ENCODE measurements around the gene ZBTB49.
"Not testable (repeated sequence)": the region's sequence is repeated elsewhere in the genome, so short reads cannot be mapped to it uniquely, and the experiment has no call there.

Gene ZBTB49, protein sequence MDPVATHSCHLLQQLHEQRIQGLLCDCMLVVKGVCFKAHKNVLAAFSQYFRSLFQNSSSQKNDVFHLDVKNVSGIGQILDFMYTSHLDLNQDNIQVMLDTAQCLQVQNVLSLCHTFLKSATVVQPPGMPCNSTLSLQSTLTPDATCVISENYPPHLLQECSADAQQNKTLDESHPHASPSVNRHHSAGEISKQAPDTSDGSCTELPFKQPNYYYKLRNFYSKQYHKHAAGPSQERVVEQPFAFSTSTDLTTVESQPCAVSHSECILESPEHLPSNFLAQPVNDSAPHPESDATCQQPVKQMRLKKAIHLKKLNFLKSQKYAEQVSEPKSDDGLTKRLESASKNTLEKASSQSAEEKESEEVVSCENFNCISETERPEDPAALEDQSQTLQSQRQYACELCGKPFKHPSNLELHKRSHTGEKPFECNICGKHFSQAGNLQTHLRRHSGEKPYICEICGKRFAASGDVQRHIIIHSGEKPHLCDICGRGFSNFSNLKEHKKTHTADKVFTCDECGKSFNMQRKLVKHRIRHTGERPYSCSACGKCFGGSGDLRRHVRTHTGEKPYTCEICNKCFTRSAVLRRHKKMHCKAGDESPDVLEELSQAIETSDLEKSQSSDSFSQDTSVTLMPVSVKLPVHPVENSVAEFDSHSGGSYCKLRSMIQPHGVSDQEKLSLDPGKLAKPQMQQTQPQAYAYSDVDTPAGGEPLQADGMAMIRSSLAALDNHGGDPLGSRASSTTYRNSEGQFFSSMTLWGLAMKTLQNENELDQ

DNA sequence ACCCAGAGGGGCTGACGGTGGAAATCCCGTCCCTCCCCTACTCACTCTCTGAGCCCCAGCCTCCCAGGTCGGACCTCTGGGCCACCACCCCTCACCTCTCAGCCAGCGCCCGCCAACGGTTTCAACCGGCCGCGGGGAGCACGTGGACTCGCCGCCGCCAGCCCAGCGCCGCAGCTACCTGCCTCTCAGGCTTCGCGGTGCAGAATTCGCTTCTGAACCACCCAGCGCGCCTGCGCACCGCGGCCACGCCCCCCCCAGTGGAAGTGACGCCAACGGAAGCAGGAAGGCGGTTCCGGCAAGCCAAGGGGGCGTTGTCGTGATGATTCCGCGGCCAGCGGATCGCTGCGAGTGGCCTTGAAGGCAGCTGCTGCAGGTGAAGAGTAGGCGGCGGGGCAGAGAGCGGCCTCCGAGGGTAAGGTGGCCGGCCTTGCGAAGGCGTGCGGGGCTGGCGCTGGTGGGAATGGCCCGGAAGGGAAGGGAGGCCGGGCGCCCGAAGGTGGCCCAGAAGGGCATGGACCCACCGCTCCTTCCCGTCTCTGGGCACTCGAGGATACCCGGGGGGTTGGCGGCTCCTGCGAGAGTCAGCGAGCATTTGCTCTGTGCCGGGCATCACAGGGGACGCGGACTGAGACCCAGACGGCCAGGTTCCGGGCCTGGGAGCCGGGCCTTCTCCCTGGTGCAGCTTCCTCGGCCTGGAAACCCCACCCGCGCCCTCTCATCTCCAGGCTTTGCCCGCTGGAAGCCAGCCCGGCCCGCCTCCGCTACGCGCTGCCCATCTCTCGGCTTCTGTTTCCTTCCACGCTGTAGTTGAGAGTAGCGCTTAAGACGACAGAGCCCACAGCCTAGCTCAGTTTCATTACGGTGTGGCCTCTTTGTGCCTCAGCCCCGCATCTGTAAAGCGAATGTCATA, at the start of gene ZBTB49, which contains the start of gene LYAR:
ZBTB49 (plus strand) TSS at position 311 of the 910 bp plus-strand sequence. CDS start 9,695 bp downstream, outside the sequence.
LYAR (minus strand) TSS at position 214 of the 910 bp plus-strand sequence. CDS start 6,412 bp downstream, outside the sequence.
- FAIRE-seq: no peak

DNA sequence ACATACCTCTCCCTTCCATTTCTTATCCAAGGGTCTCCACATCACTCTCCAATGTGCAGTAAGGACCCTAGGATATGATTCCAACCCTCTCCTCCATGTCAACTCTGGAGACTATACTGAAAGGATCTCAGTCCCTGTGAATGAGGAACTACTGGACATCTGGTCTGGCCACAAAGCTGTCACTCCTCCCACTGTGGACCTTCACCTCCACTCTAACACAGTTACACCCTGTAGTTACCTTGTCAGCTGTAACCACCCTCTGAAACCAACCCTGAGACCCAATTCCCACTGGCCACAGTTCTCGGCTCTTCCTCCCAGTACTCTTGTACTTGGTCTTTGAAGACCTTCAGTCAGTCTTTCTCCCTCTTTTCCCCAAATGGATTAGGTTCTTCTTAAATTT, 44.9 kb upstream of the ZBTB49 start:
- no peak for FAIRE-seq

DNA sequence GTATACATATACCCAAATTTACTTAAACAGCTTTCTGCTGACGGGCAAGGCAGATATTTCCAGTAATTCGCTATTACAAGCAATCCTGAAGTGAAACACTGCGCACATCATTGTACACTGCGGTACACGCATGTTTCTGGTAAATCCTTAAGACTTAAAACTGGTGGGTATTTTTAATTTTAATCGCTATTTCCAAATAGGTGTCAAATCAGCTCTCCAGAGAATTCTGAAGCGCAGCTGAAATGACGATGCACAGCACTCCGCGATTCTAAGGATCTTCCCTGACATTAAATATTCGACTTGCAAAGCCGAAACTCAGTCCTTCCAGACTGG, 42.4 kb upstream of the ZBTB49 start:
- FAIRE-seq: no peak

DNA sequence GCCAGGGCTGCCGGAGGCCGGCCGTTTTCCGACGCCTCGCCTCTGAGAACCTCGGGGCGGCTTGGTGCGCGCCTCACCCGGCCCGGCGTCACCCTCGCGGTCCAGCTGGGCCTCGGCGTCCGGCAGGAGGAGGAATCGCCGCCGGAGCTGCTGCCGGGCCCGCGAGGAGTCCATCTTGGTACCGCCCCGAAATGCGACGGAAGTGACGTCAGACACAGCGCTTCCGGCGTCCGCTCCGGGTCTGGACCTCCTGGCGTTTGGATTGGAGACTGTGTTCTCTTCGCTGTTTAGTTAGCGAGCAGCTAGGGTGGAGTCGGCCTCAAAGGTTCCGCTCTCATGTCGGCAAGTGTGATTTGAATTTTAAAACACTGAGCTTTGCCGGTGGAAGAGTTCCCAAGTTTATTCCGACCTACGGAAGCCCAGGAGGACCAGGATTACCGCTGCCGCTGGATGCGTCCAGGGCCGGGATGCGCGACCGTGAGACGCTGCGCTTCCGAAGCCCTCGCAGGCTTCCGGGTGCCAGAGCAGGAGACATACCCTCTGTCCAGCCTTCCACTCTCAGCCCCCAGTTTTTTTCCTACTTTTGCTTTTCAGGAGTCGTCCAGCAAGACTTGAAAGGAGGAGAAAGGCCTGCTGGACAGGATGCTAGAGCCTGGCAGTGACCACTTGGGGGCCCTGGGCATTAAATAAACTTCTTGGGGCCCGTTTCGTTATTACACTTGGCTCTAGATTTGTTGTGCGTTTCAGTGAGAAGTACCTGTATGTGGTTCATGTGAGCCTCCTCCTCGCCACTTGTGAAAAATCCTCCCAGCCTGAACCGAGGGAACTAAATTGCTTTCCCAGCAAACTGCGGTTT, 41.8 kb upstream of the ZBTB49 start, which contains the start of gene TMEM128:
TMEM128 (minus strand) TSS at position 195 of the 856 bp plus-strand sequence; CDS start at position 174, 21 bp downstream.
- FAIRE-seq: no peak

DNA sequence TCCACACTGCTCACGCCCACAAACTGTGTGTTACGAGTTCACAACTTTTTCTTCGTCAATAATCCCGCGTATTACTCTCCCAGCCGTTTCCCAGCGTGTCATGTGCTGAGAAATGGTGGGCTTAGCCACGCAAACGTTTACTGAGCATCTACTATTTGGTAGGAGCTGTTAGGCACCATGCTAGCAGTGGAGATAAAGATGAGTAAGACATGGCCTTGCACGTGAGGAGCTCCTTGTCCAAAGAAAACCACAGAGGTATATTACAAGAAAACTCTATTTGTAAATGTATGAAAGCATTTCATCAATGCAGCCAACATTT, 41.2 kb upstream of the ZBTB49 start:
- FAIRE-seq: no peak

DNA sequence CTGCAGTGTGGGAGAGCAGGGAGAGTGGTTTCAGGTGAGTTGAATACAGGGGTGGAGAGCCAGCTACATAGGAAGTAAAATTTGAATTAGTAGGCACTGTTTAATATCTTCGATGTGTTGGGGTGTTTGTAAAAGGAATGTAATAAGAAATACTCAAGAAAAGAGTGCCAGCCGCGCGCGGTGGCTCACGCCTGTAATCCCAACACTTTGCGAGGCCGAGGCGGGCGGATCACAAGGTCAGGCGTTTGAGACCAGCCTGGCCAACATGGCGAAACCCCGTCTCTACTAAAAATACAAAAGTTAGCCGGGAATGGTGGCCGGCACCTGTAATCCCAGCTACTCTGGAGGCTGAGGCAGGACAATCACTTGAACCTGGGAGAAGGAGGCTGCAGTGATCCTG, 40.7 kb upstream of the ZBTB49 start:
- not testable (repeated sequence) for FAIRE-seq

DNA sequence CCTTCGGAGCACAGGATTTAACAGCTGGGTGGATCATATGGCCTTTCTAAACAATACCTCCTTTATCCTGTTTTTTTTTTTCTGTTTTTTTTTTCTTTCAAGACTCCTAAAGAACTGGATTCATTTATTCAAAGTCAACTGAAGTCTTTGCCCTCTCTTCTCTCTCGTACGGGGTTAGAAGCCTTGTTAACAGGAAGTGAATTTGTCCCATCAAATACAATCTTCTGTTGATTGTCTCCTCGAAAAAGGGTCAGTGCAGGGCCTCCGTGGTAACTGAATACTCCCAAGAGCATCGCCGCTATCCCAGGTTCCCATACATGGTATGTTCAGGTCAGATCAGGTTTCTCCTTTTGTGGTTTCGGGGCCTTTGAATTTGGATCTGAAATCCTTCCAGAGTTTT, 40.2 kb upstream of the ZBTB49 start:
- no peak for FAIRE-seq

DNA sequence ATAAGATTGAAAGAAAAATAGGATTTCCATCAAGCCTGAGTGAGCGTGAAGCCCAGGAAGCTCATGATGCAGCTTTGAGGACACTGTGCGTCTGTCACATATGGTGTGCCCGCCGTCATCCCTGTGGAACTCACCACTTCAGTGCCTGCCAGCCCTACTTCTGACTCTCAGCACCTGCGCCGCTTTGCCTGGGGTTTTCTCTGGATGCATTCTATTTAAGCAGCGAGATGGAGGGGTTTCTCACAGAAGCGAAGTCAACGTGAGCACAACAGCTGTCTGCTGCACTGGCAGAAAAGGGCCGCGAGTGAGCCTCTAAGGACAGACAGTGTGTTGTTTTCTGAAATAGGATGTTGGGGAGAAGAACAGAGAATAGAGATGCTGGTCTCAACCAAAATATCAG, 35.9 kb upstream of the ZBTB49 start:
- no peak for FAIRE-seq

DNA sequence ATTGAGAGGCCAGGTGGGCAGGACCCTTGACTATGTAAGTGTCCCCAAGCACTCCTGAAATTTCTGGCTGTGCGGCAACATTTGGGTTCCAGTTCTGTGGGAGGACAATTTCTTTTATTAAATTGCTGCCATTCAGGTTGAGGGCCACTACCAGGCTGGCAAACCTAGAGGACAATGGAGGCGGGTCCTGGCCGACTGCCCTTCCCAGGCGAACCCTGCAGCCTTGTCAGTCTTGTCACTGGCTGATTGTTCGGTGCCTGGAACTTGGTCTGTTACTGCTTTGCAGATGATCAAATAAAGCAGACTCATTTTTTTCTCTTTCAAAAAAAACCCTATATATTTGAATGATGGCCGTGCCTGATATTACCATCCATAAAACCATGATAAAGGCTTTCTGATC, 35.4 kb upstream of the ZBTB49 start:
- FAIRE-seq: no peak

DNA sequence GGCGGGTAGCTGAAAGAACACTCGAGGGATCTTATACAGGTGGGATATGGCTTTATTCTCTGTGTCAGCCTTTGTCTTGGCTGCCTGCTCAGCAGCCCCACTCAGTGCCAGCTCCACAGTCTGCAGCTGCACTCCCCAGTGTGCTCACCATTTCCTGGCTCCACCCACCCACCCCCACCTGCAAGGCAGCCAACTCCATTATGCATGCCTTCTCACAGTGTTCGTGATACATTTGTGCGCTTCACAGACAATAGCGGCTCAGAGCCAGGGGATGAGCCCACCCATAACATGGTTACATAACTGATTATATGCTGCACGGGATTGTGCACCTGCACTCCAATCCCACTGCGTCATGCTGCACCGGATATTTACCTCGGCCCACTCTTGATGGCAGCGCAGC, 33.3 kb upstream of the ZBTB49 start:
- no peak for FAIRE-seq

DNA sequence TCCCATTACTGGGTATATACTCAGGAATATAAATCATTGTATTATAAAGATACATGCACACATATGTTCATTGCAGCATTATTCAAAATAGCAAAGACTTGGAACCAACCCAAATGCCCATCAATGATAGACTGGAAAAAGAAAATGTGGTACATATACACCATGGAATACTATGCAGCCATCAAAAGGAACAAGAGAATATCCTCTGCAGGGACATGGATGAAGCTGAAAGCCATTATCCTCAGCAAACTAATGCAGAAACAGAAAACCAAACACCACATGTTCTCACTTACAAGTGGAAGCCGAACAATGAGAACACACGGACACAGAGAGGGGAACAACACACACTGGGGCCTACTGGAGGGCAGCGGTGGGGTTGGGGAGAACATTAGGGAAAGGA, 32.3 kb upstream of the ZBTB49 start:
- not testable (repeated sequence) for FAIRE-seq

DNA sequence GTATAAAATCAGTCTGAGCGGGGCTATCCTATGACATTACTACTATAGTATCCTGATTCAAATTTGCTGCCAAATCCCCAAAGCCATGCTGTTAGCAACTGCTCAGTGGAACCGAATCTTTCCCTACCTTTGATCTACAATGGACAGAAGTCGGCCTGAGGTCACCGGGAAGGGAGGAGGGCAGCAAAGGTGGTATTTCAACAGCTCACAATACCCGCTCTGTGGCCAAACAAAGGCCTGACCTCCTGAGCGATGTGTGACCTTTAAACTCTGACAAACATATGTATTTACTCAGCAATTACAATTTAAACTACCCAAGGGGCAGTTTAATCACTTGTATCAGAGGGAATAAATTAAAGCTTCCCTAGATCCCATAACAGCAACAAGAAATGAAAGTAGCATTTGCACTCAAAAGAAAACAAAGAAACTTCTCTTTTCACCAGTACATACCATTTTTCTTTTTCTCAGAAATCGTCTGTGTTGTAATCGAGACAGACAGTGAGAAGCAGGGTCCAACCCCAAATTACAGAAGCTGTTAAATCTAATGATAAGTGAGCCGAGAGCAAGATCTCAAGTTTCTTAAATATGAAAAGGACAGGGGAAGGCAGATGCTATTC, 30.5 kb upstream of the ZBTB49 start:
- no peak for FAIRE-seq

DNA sequence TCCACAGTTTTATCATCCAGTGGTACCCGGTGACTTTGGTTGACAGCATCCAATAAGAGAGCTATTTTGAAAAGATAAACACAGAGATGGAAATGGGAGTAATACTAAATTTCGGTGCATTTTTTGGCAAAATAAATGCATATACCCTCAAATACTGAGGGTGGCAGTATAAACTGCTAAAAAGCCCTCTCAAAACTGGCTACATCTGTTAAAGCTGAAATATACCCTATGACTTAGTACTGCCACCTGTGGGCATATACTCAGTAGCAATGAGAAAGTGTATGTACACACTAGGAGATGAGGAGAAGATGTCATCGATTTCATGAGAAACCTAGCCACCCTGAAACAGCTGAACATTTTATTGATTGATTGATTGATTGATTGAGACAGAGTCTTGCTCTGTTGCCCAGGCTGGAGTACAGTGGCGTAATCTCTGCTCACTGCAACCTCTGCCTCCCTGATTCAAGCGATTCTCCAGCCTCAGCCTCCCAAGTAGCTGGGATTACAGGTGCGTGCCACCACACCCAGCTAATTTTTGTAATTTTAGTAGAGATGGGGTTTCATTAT, 29.8 kb upstream of the ZBTB49 start:
- no peak for FAIRE-seq

DNA sequence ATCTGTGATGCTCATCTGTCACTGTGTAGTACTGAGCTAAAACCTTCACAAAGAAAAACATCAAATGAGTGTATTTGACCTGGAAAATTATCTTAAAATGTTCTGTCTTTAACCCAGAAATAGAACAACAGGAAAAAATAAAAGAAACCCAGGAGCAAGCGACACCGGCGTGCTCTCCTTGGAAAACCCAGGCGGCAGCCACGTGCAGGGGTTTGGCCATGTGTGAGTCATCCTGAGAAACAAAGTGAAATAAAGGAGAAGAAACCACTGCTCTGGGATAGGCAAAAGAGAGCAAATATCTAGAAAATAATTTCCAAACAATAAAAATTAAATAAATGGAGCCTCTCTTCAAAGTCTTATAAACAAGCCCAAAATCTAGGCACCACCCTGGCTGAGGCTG, 22.1 kb upstream of the ZBTB49 start:
- no peak for FAIRE-seq

DNA sequence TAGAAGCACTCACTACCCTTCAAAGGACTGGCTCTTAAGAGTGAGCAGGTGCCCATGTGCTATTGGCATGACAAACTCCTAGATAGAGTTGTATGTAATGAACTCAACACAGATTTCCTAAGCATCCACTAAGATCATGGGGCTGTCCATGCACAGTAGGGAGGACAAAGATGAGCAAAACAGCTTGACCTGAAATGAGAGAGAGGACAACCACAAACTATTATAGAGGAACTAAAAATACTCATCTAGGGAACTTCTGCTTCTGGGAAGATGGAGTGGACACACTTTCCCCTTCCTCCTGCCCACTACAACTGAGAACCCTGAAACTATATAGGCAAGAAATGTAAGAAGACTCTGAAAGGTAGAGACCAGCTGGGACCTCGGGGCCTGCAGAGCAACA, 21.3 kb upstream of the ZBTB49 start:
- FAIRE-seq: no peak

DNA sequence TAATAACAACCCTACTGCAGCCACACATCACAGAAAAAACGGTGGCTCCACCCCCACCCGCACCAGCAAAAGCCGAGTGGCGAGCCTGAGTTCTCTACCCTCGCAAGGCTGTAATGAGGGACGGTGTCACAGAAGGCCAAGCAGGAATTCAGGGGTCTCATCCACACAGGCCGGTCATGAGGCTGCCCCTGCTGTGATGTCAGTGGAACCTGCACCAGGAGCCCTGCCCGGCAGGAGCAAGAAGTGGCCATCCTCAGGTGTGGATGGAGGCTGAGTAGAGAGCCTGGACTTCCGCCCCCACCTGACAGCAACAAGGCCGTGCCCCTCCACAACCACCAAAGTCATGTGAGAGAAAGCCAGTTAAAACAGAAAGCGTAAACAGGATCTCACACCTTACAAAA, 20.7 kb upstream of the ZBTB49 start:
- FAIRE-seq: no peak

DNA sequence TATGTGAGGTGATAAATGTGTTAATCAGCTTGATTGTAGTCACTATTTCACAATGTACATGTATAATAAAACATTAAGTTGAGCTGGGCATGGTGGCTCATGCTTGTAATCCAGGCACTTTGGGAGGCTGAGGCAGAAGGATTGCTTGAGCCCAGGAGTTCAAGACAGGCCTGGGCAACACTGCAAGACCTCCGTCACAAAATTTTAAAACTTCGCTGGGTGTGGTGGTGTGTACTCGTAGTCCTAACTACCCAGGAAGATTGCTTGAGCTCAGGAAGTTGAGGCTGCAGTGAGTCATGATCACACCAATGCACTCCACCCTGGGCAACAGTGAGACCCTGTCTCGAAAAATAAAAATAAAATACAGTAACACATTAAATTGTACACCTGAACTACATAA, 20.2 kb upstream of the ZBTB49 start:
- FAIRE-seq: no peak

DNA sequence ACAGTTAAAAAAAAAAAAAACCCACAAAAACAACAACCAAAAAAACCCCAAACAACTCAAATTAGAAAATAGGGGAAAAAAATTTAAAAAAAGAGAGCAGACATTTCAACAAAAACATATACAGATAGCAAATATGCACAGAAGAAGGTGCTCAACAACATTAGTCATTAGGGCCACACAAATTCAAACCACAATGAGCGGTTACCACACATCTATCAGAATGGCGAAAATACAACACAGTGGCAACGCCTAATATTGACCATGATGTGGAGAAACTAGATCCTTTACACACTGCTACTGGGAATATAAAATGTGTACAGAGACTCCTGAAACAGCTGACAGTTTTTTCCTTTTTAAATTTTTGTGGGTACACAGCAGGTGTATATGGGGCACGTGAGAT, 19.5 kb upstream of the ZBTB49 start:
- no peak for FAIRE-seq

DNA sequence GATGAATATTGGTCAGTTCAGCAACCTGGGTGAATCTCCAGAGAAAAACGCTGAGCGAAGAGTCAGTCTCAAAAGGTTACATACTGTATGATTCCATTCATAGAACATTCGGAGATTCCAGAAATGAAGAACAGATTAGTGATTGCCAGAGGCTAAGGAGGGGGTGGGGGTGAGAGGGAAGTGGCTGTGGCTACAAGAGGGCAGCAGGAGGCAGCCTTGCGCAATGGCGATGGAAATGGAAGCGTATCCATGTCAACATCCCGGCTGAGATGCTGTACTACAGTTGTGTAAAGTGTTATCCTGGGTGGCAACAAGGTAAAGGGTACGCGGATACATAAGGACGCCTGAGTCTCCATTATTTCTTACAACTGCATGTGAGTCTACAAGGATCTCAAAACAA, 18.1 kb upstream of the ZBTB49 start:
- FAIRE-seq: no peak

DNA sequence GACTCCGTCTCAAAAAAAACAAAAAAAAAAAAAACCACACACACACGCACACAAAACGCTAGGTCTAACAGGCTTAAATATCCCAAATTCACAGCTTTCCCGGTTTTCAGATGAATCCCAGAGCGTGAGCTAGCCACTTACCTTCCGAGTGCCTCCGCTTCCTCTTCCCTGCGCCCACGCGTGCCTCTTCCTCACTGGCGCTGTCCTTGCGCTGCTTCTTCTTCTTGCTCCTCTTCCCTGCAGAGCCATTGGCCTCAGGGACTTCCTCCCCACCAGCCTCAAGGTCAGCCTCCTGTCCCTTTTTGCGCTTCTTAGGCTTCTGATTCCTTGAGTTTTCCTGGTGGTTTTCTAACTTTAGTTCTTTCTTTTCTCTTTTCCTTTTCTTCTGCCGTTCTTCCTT, 15.8 kb upstream of the ZBTB49 start:
- no peak for FAIRE-seq

DNA sequence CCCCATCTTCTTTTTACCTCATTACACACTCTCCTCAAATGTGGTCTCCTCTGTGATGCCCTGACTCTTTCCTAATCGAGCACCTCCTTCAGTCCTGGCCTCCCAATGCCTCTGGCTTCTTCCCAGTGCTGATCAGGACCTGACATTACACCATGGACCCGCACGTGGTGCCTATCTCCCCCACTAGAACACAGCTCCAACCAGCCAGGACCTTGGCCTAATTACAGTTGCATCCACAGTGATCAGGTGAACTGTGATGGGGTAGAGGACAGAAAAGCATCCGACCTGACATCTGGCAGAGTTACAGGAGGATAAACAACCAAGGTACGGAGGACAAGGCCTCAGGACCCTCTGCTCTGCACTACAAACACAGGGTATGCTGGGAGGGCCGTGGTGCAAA, 12.5 kb upstream of the ZBTB49 start:
- FAIRE-seq: no peak

Measured in colon (tissue), 2 donors.